ENCODE data around the gene N4BP2L1.
"Not testable (repeated sequence)": the region's sequence is repeated elsewhere in the genome, so short reads cannot be mapped to it uniquely, and the experiment has no call there.

The N4BP2L1 gene

GRCh38 chr13:32385410-32385809 lies 42.5 kb downstream of the N4BP2L1 start:
- no peak for DNase-seq

- no peak for DNase-seq
Observed at GRCh38 chr13:32384702-32385101, 43.2 kb downstream of the N4BP2L1 start.

GRCh38 chr13:32383836-32384618 lies 43.9 kb downstream of the N4BP2L1 start:
- no peak for DNase-seq

GRCh38 chr13:32381539-32381938 lies 46.4 kb downstream of the N4BP2L1 start:
- no peak for DNase-seq

- no peak for DNase-seq
Observed at GRCh38 chr13:32378012-32378411, 49.9 kb downstream of the N4BP2L1 start.

GRCh38 chr13:32376642-32377415 lies 51.1 kb downstream of the N4BP2L1 start:
- DNase-seq, result no peak

GRCh38 chr13:32370805-32371204 lies 57.1 kb downstream of the N4BP2L1 start:
- DNase-seq, result no peak

- no peak for DNase-seq
Observed at GRCh38 chr13:32362574-32362973, 65.4 kb downstream of the N4BP2L1 start.

- not testable (repeated sequence) for DNase-seq
Observed at GRCh38 chr13:32355935-32356334, 72.0 kb downstream of the N4BP2L1 start.

GRCh38 chr13:32354040-32354439 lies 73.9 kb downstream of the N4BP2L1 start:
- DNase-seq, result no peak

GRCh38 chr13:32350839-32351441 lies 77.0 kb downstream of the N4BP2L1 start:
- not testable (repeated sequence) for DNase-seq

Data from DMS79 treated with DMSO at 0.1 percent for 48 hours (cell line).